GM12865 (cell line): ENCODE measurements around the gene BTRC.

Source experiments
- DNase-seq: peaks from one replicate; pipeline ENCODE4 v3.0.0; 2010; ENCODE audit warnings: low read depth
- H3K4me3 ChIP-seq: 2 replicates; pipeline ENCODE4 v1.5.1; 2011; ENCODE audit warnings: mild to moderate bottlenecking, low read depth, low read length, control low read depth
- CTCF ChIP-seq: IDR thresholded peaks from 2 replicates; pipeline ENCODE4 v1.5.1; 2011; ENCODE audit warnings: low read length, control low read depth, low read depth, inconsistent platforms; ENCODE audit not compliant: insufficient read depth; ENCODE audit errors: missing control alignments

Gene BTRC

GRCh38 chr10:101563497-101564040 is 209.6 kb downstream of the BTRC start:
- no peak overlapping the region for H3K4me3 ChIP-seq
- DNase-seq = no peak
- no peak for TF ChIP-seq CTCF

GRCh38 chr10:101564490-101564991 is 210.6 kb downstream of the BTRC start:
- no peak overlapping the region for H3K4me3 ChIP-seq
- no peak for DNase-seq
- TF ChIP-seq CTCF = no peak

GRCh38 chr10:101565370-101565900 is 211.5 kb downstream of the BTRC start:
- no peak for DNase-seq
- TF ChIP-seq CTCF = no peak
- H3K4me3 ChIP-seq = no peak overlapping the region

GRCh38 chr10:101565936-101566332 is 212.0 kb downstream of the BTRC start:
- TF ChIP-seq CTCF = no peak
- H3K4me3 ChIP-seq = no peak overlapping the region
- DNase-seq = no peak

GRCh38 chr10:101566333-101567164 is 212.6 kb downstream of the BTRC start:
- no peak for TF ChIP-seq CTCF
- H3K4me3 ChIP-seq = no peak overlapping the region
- peak; percentile 39 for DNase-seq

GRCh38 chr10:101567165-101568006 is 213.4 kb downstream of the BTRC start:
- TF ChIP-seq CTCF = no peak
- no peak overlapping the region for H3K4me3 ChIP-seq
- DNase-seq = no peak
